Measurements from ENCODE around the gene PTPN22.

The PTPN22 gene

DNA sequence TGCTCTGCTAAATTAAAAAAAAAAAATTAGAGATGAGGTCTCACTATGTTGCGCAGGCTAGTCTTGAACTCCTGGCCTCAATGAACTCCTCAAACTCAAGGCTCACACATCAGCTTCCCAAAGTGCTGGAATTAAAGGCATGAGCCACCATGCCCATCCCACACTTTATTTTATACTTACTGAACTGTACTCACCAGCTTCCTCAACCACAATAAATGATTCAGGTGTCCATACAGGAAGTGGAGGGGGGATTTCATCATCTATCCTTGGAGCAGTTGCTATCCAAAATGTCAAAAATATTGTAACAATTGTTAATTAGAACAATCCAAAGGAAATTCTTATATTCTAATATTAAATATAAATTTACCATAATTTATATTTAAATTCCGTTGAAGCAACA lies 36.8 kb downstream of the PTPN22 start:
- DNase-seq (ENCODE audit: insufficient read length, low spot score) (no peak), FAIRE-seq (no peak)
- TF ChIP-seq, protein P1, sequence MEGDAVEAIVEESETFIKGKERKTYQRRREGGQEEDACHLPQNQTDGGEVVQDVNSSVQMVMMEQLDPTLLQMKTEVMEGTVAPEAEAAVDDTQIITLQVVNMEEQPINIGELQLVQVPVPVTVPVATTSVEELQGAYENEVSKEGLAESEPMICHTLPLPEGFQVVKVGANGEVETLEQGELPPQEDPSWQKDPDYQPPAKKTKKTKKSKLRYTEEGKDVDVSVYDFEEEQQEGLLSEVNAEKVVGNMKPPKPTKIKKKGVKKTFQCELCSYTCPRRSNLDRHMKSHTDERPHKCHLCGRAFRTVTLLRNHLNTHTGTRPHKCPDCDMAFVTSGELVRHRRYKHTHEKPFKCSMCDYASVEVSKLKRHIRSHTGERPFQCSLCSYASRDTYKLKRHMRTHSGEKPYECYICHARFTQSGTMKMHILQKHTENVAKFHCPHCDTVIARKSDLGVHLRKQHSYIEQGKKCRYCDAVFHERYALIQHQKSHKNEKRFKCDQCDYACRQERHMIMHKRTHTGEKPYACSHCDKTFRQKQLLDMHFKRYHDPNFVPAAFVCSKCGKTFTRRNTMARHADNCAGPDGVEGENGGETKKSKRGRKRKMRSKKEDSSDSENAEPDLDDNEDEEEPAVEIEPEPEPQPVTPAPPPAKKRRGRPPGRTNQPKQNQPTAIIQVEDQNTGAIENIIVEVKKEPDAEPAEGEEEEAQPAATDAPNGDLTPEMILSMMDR (IDR thresholded peaks at IDR 0.05; ENCODE audit: insufficient read depth, missing control alignments), result no peak

- TF ChIP-seq, protein P1 (IDR thresholded peaks at IDR 0.05; ENCODE audit: insufficient read depth, missing control alignments), result no peak
- FAIRE-seq, result no peak
- DNase-seq (ENCODE audit: insufficient read length, low spot score), result no peak
These were observed 41.5 kb downstream of the PTPN22 start for GRCh38 chr1:113830039-113830438.

- no peak for DNase-seq (ENCODE audit: insufficient read length, low spot score)
- TF ChIP-seq, protein P1 (IDR thresholded peaks at IDR 0.05; ENCODE audit: insufficient read depth, missing control alignments), result no peak
- FAIRE-seq, result no peak
These were observed 49.6 kb downstream of the PTPN22 start for GRCh38 chr1:113821916-113822315.

DNA sequence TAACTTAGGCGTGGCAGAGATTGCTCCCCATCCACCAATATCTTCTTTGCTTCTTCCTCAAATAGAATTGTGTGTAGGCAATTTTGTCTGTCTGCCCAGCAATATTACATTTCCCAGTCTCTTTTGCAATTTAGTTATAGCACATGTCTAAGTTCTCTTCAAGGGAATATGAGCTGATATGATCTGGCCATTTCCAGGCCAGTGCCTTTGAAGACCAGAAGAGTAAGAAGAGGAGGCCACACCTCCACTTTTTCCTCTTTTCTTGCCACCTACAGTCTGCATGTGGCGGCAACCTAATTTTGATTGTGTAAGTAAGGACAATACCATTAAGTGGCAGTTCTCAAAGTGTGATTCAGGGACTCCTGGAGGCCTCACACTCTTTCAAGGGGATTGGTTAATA lies 52.9 kb downstream of the PTPN22 start:
- FAIRE-seq, result no peak
- TF ChIP-seq, protein P1 (IDR thresholded peaks at IDR 0.05; ENCODE audit: insufficient read depth, missing control alignments), result no peak
- no peak for DNase-seq (ENCODE audit: insufficient read length, low spot score)

DNA sequence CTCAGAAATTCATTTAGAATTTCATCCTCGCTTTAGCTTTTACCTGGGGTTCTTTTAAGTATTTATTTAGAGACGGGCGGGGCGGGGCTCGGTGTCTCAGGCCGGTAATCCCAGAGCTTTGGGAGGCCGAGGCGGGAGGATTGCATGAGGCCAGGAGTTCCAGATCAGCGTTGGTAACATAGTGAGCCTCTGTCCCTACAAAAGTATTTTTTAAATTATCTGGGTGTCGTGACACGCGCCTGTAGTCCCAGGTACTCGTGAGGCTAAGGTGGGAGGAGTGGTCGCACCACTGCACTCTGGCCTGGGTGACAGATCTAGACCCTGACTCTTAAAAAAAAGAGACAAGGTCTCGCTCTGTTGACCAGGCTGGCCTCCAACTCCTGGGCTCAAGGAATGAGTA lies 58.3 kb downstream of the PTPN22 start:
- no peak for DNase-seq (ENCODE audit: insufficient read length, low spot score)
- TF ChIP-seq, protein P1 (IDR thresholded peaks at IDR 0.05; ENCODE audit: insufficient read depth, missing control alignments), result no peak
- no peak for FAIRE-seq

- TF ChIP-seq, protein P1 (IDR thresholded peaks at IDR 0.05; ENCODE audit: insufficient read depth, missing control alignments), result no peak
- DNase-seq (ENCODE audit: insufficient read length, low spot score) (no peak), FAIRE-seq (no peak)
These were observed 58.8 kb downstream of the PTPN22 start for GRCh38 chr1:113812661-113813135.

- TF ChIP-seq, protein P1 (IDR thresholded peaks at IDR 0.05; ENCODE audit: insufficient read depth, missing control alignments), result no peak
- DNase-seq (ENCODE audit: insufficient read length, low spot score), result peak; percentile 65
- no peak for FAIRE-seq
These were observed 59.4 kb downstream of the PTPN22 start, which contains the start of gene RSBN1 for GRCh38 chr1:113811888-113812660. TSS of gene RSBN1 (minus strand) at chr1:113812476. CDS start at chr1:113812412, 64 bp downstream.
